Esophagus squamous epithelium (tissue), 5 donors: Measurements from ENCODE around the gene ASPHD2. TPM values are rescaled to one million over a fixed set of nuclear protein-coding genes. Genes with fewer than 3 reads are reported as not detected.

Experiments
- DNase-seq: peaks from one replicate; lab custom pipeline; 2025; lab: John Stamatoyannopoulos, UW
- H3K27ac ChIP-seq, 4 donors: fragments of 200-600 bp; sonication (generic); one replicate each; pipeline ENCODE4 v1.5.1; 2016 to 2019; ENCODE audit warnings: mild to moderate bottlenecking in 1 of 4
- H3K27me3 ChIP-seq, 4 donors: fragments of 200-600 bp; sonication (generic); 1 replicate in 3 of 4; 2 replicates in 1 of 4; pipeline versions ENCODE4 v1.5.1 to v1.6.0; 2017 to 2021; ENCODE audit warnings: antibody characterized with exemption in 1 of 4
- H3K36me3 ChIP-seq, 3 donors: fragments of 200-600 bp; sonication (generic); one replicate each; pipeline ENCODE4 v1.5.1; 2016 to 2019
- H3K4me1 ChIP-seq, 3 donors: fragments of 200-600 bp; sonication (generic); one replicate each; pipeline ENCODE4 v1.5.1; 2017 to 2019
- H3K4me3 ChIP-seq, 4 donors: fragments of 200-600 bp; sonication (generic); 1 replicate in 3 of 4; 2 replicates in 1 of 4; pipeline ENCODE4 v1.5.1; 2016 to 2019; ENCODE audit warnings: mild to moderate bottlenecking in 2 of 4, moderate library complexity in 1 of 4
- H3K9me3 ChIP-seq, 3 donors: fragments of 200-600 bp; sonication (generic); one replicate each; pipeline ENCODE4 v1.5.1; 2016 to 2019
- CTCF ChIP-seq, 6 experiments: fragments of 450-650 bp in 4 of 6; fragments of 200-600 bp in 2 of 6; sonication (generic) in 2 of 6; IDR thresholded peaks; one replicate each; pipeline ENCODE4 v1.5.1; 2016 to 2019; ENCODE audit warnings: antibody characterized with exemption in 6 of 6, mild to moderate bottlenecking in 4 of 6, moderate library complexity in 4 of 6
- POLR2A ChIP-seq, 4 donors: fragments of 450-650 bp; IDR thresholded peaks; one replicate each; pipeline ENCODE4 v1.6.1; 2017; ENCODE audit warnings: antibody characterized with exemption in 4 of 4, mild to moderate bottlenecking in 4 of 4, moderate library complexity in 3 of 4
- WGBS, 2 donors: methylation state at CpG; one replicate each; pipeline ENCODE4 v1.1.5; 2018; 5-methylcytosine and 5-hydroxymethylcytosine counted together
- intact Hi-C: fragments of 100-400 bp; cut with DNase I; formaldehyde crosslinking; loops from one replicate; pipeline ENCODE4 v1.15.0; 2022
- total RNA-seq, 4 donors: library from RNA; depleted of rRNA; stranded (reverse); fragments of >200 nt; gene quantifications; one replicate each; pipeline ENCODE4 v1.1.0, GENCODE V29; 2016
- donor health status: DM: yes; HTN: yes; CAD: no.

ASPHD2 gene
- total RNA-seq, 4 donors from 2014 or later = 1.3 to 2.1 (median 2.0) TPM

GRCh38 chr22:26385164-26385563, 43.9 kb upstream of the ASPHD2 start:
- Histone ChIP-seq H3K4me3 (no peak overlapping the region), H3K27me3 (peaks cover 0 to 79% (median 0%) of the 10 kb centered on the region in 4 donors), H3K4me1 (no peaks in the 10 kb centered on the region), H3K36me3 (no peaks in the 10 kb centered on the region), H3K27ac (no peak overlapping the region), H3K9me3 (no peaks in the 10 kb centered on the region)
- no peak for DNase-seq
- TF ChIP-seq CTCF (IDR thresholded peaks at IDR 0.05) = no peak
- no peak for TF ChIP-seq POLR2A (IDR thresholded peaks at IDR 0.05)
- intact Hi-C loops = no loop called here
- 47% methylated on average over 1 of the region's 1 CpG; no CpG with 5 or more reads in 1 of the 2 donors for WGBS, 2 donors

- intact Hi-C loops = no loop called here
- peaks cover 0 to 59% (median 0%) of the 10 kb centered on the region in 4 donors for H3K27me3 ChIP-seq
Measured at GRCh38 chr22:26389125-26389524, 39.9 kb upstream of the ASPHD2 start.

GRCh38 chr22:26391091-26391490, 38.0 kb upstream of the ASPHD2 start:
- Histone ChIP-seq H3K4me3 (no peak overlapping the region), H3K36me3 (no peaks in the 10 kb centered on the region), H3K4me1 (no peaks in the 10 kb centered on the region), H3K27ac (no peak overlapping the region), H3K9me3 (no peaks in the 10 kb centered on the region), H3K27me3 (peaks cover 0 to 53% (median 0%) of the 10 kb centered on the region in 4 donors)
- intact Hi-C loops = loop anchor here (10.0 kb wide), 1 partner anchor 74 kb away; no protein-coding TSS in a partner anchor
- 72 to 87% methylated on average over 1 of the region's 1 CpG for WGBS, 2 donors
- no peak for TF ChIP-seq CTCF (IDR thresholded peaks at IDR 0.05)
- DNase-seq = no peak

More at GRCh38 chr22:26389125-26389524, 39.9 kb upstream of the ASPHD2 start:
- DNase-seq = no peak
- Histone ChIP-seq H3K4me1 (no peaks in the 10 kb centered on the region), H3K36me3 (no peaks in the 10 kb centered on the region), H3K9me3 (no peaks in the 10 kb centered on the region), H3K4me3 (no peak overlapping the region), H3K27ac (no peak overlapping the region)
- TF ChIP-seq CTCF (IDR thresholded peaks at IDR 0.05) = no peak
- no peak for TF ChIP-seq POLR2A (IDR thresholded peaks at IDR 0.05)
- 77 to 78% methylated on average over 3 of the region's 3 CpGs for WGBS, 2 donors

GRCh38 chr22:26391623-26392022, 37.4 kb upstream of the ASPHD2 start:
- Histone ChIP-seq H3K4me3 (no peak overlapping the region), H3K27me3 (peaks cover 0 to 52% (median 0%) of the 10 kb centered on the region in 4 donors), H3K27ac (no peak overlapping the region), H3K36me3 (no peaks in the 10 kb centered on the region), H3K4me1 (no peaks in the 10 kb centered on the region), H3K9me3 (no peaks in the 10 kb centered on the region)
- intact Hi-C loops = loop anchor here (10.0 kb wide), 1 partner anchor 73 kb away; no protein-coding TSS in a partner anchor
- DNase-seq = no peak
- no peak for TF ChIP-seq POLR2A (IDR thresholded peaks at IDR 0.05)
- no peak for TF ChIP-seq CTCF (IDR thresholded peaks at IDR 0.05)
- WGBS, 2 donors = 68% methylated on average over 2 of the region's 2 CpGs

GRCh38 chr22:26393929-26394328, 35.1 kb upstream of the ASPHD2 start:
- intact Hi-C loops = loop anchor here (10.0 kb wide), 1 partner anchor 71 kb away; no protein-coding TSS in a partner anchor
- WGBS, 2 donors = 56 to 64% methylated on average over 2 of the region's 2 CpGs
- no peak overlapping the region for H3K27ac ChIP-seq
- H3K27me3 ChIP-seq = peaks cover 0 to 43% (median 0%) of the 10 kb centered on the region in 4 donors
- DNase-seq = no peak
- H3K4me3 ChIP-seq = no peak overlapping the region
- no peaks in the 10 kb centered on the region for H3K36me3 ChIP-seq
- TF ChIP-seq POLR2A (IDR thresholded peaks at IDR 0.05) (no peak), CTCF (IDR thresholded peaks at IDR 0.05) (peak in 1 of 6 experiments; percentile 4)
- H3K4me1 ChIP-seq = no peaks in the 10 kb centered on the region
- no peaks in the 10 kb centered on the region for H3K9me3 ChIP-seq
